T-cell (primary cell): ENCODE results near the gene CENPQ. TPM values are rescaled to one million over a fixed set of nuclear protein-coding genes. Genes with fewer than 3 reads are reported as not detected.

Experiments used
- ATAC-seq, 4 experiments: fragments of 200-7000 bp in 3 of 4; fragments of 150-1000 bp in 1 of 4; cut with Tn5 transposase; replicated peaks in 1 of 4; 1 replicate in 3 of 4; 2 replicates in 1 of 4; pipeline ENCODE4 v1.10.0; 2021; ENCODE audit warnings: moderate library complexity in 3 of 4, mild to moderate bottlenecking in 2 of 4, moderate number of reproducible peaks in 1 of 4
- CTCF ChIA-PET, 2 donors: fragments of 300-600 bp; sonication (Branson Sonifier 250); formaldehyde crosslinking; loops; one replicate each; lab custom pipeline; 2022; ENCODE audit warnings: antibody characterized with exemption in 2 of 2; lab: Charles Lee
- POLR2A ChIA-PET, 2 donors: fragments of 300-600 bp; sonication (Branson Sonifier 250); formaldehyde crosslinking; loops; one replicate each; lab custom pipeline; 2022; ENCODE audit warnings: antibody characterized with exemption in 2 of 2; lab: Charles Lee
- DNase-seq, 35 experiments: peaks; one replicate each; pipeline versions ENCODE4 v3.0.0 to v3.0.0-alpha.2; 2013 to 2023
- H3K27ac ChIP-seq: one replicate; pipeline ENCODE4 v1.5.1; 2013; ENCODE audit warnings: low read length
- H3K27me3 ChIP-seq, 2 experiments: replicated peaks in 1 of 2; 1 replicate in 1 of 2; 2 replicates in 1 of 2; pipeline versions ENCODE4 v1.6.1 to v1.7.0; 2013; ENCODE audit warnings: low read length in 1 of 2, mixed read lengths in 1 of 2; ENCODE audit not compliant: control insufficient read depth in 2 of 2, insufficient read depth in 2 of 2; ENCODE audit errors: extremely low read depth in 1 of 2
- H3K36me3 ChIP-seq, 2 donors: 1 replicate in 1 of 2; 2 replicates in 1 of 2; pipeline versions ENCODE4 v1.6.1 to v1.7.0; 2013; ENCODE audit warnings: low read length in 1 of 2; ENCODE audit not compliant: control insufficient read depth in 2 of 2, insufficient read depth in 1 of 2; ENCODE audit errors: extremely low read depth in 1 of 2
- H3K4me1 ChIP-seq, 2 experiments: 1 replicate in 1 of 2; 2 replicates in 1 of 2; pipeline versions ENCODE4 v1.6.1 to v1.7.0; 2013; ENCODE audit warnings: low read length in 2 of 2, mixed read lengths in 1 of 2; ENCODE audit not compliant: insufficient read depth in 2 of 2, control insufficient read depth in 1 of 2; ENCODE audit errors: extremely low read depth in 1 of 2
- H3K4me3 ChIP-seq, 2 donors: 1 replicate in 1 of 2; 2 replicates in 1 of 2; pipeline versions ENCODE4 v1.5.1 to v1.7.0; 2013; ENCODE audit warnings: mild to moderate bottlenecking in 2 of 2, low read length in 1 of 2, moderate library complexity in 1 of 2; ENCODE audit not compliant: control insufficient read depth in 1 of 2; ENCODE audit errors: extremely low read depth in 1 of 2
- H3K9me3 ChIP-seq: 2 replicates; pipeline ENCODE4 v1.7.0; 2013
- H3K27ac Mint-ChIP-seq, 2 donors: one replicate each; pipeline ENCODE4 v1.8.0; 2020 to 2021; ENCODE audit warnings: mild to moderate bottlenecking in 2 of 2, mixed read lengths in 2 of 2
- H3K27me3 Mint-ChIP-seq, 2 donors: one replicate each; pipeline ENCODE4 v1.8.0; 2021 to 2022; ENCODE audit warnings: mixed read lengths in 2 of 2
- H3K36me3 Mint-ChIP-seq: one replicate; pipeline ENCODE4 v1.8.0; 2021; ENCODE audit warnings: mixed read lengths
- H3K4me1 Mint-ChIP-seq, 3 donors: one replicate each; pipeline ENCODE4 v1.8.0; 2020 to 2022; ENCODE audit warnings: mixed read lengths in 3 of 3, mild to moderate bottlenecking in 1 of 3
- H3K4me3 Mint-ChIP-seq, 3 donors: one replicate each; pipeline ENCODE4 v1.8.0; 2020 to 2022; ENCODE audit warnings: mild to moderate bottlenecking in 3 of 3, mixed read lengths in 3 of 3, moderate library complexity in 3 of 3
- H3K9me3 Mint-ChIP-seq, 3 donors: one replicate each; pipeline ENCODE4 v1.8.0; 2020 to 2022; ENCODE audit warnings: mixed read lengths in 3 of 3
- WGBS: methylation state at CpG from one replicate; pipeline ENCODE4 v1.1.5; 2013; ENCODE audit warnings: missing lambda C conversion rate; ENCODE audit not compliant: insufficient coverage; 5-methylcytosine and 5-hydroxymethylcytosine counted together
- total RNA-seq, 35 experiments: library from RNA in 6 of 35; stranded (reverse) in 6 of 35; fragments of 120-200 nt in 1 of 35; gene quantifications; one replicate each; pipeline versions ENCODE4 v1.2.1 to v1.2.4 and lab custom pipeline; 2013 to 2026

Gene CENPQ
- total RNA-seq, 5 donors from 2014 or later (not counting 1 experiment from before 2014, with no cell fraction given): 1.5 to 4.4 (median 3.8) TPM

- Mint-ChIP-seq H3K9me3 (no peaks in the 10 kb centered on the region), H3K27ac (no peak overlapping the region), H3K27me3 (peaks cover 0 to 4% of the 10 kb centered on the region in 2 donors), H3K36me3 (no peaks in the 10 kb centered on the region), H3K4me3 (no peak overlapping the region), H3K4me1 (no peaks in the 10 kb centered on the region)
- no peak for ATAC-seq
- POLR2A ChIA-PET: no interaction called here
- Histone ChIP-seq H3K27ac (no peak overlapping the region), H3K27me3 (no peaks in the 10 kb centered on the region), H3K4me1 (no peaks in the 10 kb centered on the region), H3K36me3 (no peaks in the 10 kb centered on the region), H3K9me3 (no peaks in the 10 kb centered on the region), H3K4me3 (no peak overlapping the region)
- no peak for DNase-seq
- WGBS: 100% methylated on average over 2 of the region's 3 CpGs
- CTCF ChIA-PET: interaction anchor here in 1 of 2 donors (1.2 kb wide), 1 partner anchor 8 kb away, joined by 3 read pairs; no protein-coding TSS in a partner anchor
These were observed 78.8 kb downstream of the CENPQ start for GRCh38 chr6:49541936-49542335.

Other genes starting within 250 kb of the CENPQ start
- gene MMUT, start 117 bp upstream of the CENPQ start, total RNA-seq: 10 to 100 TPM in 3 of 5 donors, 1 to 10 TPM in 2; 6.4 to 14.0 (median 10.5) TPM
- not detected for gene GLYATL3, start 36.6 kb downstream of the CENPQ start, total RNA-seq
- gene C6orf141, start 87.3 kb downstream of the CENPQ start, total RNA-seq: not detected
- gene RHAG, start 173.5 kb downstream of the CENPQ start, total RNA-seq: under 1 TPM in 3 of 5 donors, not detected in 2; 0.44 to 0.66 (median 0.51) TPM